ENCODE measurements around the gene ZNF280B. TPM values are rescaled to one million over a fixed set of nuclear protein-coding genes. Genes with fewer than 3 reads are reported as not detected.

The ZNF280B gene
- polyA plus RNA-seq, 1 donor from 2014 or later: 0.98 TPM

GRCh38 chr22:22460060-22460459 lies 48.5 kb downstream of the ZNF280B start:
- no peak overlapping the region for H3K4me2 ChIP-seq (ENCODE audit: low read length)
- H3K4me3 ChIP-seq (ENCODE audit: low read length): no peak overlapping the region
- no peaks in the 10 kb centered on the region for H3K9me2 ChIP-seq (ENCODE audit: insufficient read depth, low read length)

GRCh38 chr22:22458896-22459588 lies 49.5 kb downstream of the ZNF280B start:
- Histone ChIP-seq H4K20me1 (ENCODE audit: insufficient read depth) (no peaks in the 10 kb centered on the region), H3F3A (ENCODE audit: insufficient read depth, low read length, poor library complexity, severe bottlenecking) (no peaks in the 10 kb centered on the region), H3K27me3 (ENCODE audit: insufficient read depth, low read depth, low read length) (no peaks in the 10 kb centered on the region), H3K9ac (ENCODE audit: low read length) (no peak overlapping the region), H3K36me3 (ENCODE audit: insufficient read depth, low read length) (no peaks in the 10 kb centered on the region), H3K79me2 (replicated peaks; ENCODE audit: insufficient read depth, low read length) (no peaks in the 10 kb centered on the region), H3K27ac (ENCODE audit: low read length) (no peak overlapping the region), H3K9me3 (ENCODE audit: low read length) (no peaks in the 10 kb centered on the region), H3K4me2 (ENCODE audit: low read length) (no peak overlapping the region), H3K9me2 (ENCODE audit: insufficient read depth, low read length) (no peaks in the 10 kb centered on the region), H3K4me3 (ENCODE audit: low read length) (no peak overlapping the region), H2AFZ (ENCODE audit: low read depth, low read length) (no peak overlapping the region)
- TF ChIP-seq MXI1 (conservative IDR thresholded peaks at IDR 0.05; ENCODE audit: poor library complexity, severe bottlenecking) (no peak), RAD21 (conservative IDR thresholded peaks at IDR 0.05) (no peak), CTCF (IDR thresholded peaks at IDR 0.05; ENCODE audit: poor library complexity, severe bottlenecking) (no peak)

More at GRCh38 chr22:22460060-22460459, 48.5 kb downstream of the ZNF280B start:
- Histone ChIP-seq H3F3A (ENCODE audit: insufficient read depth, low read length, poor library complexity, severe bottlenecking) (no peaks in the 10 kb centered on the region), H3K9ac (ENCODE audit: low read length) (no peak overlapping the region), H3K27me3 (ENCODE audit: insufficient read depth, low read depth, low read length) (no peaks in the 10 kb centered on the region), H2AFZ (ENCODE audit: low read depth, low read length) (no peak overlapping the region), H3K9me3 (ENCODE audit: low read length) (no peaks in the 10 kb centered on the region), H3K36me3 (ENCODE audit: insufficient read depth, low read length) (no peaks in the 10 kb centered on the region), H3K79me2 (replicated peaks; ENCODE audit: insufficient read depth, low read length) (no peaks in the 10 kb centered on the region), H3K27ac (ENCODE audit: low read length) (no peak overlapping the region), H4K20me1 (ENCODE audit: insufficient read depth) (no peaks in the 10 kb centered on the region)
- no peak for TF ChIP-seq MXI1 (conservative IDR thresholded peaks at IDR 0.05; ENCODE audit: poor library complexity, severe bottlenecking)
- no peak for TF ChIP-seq TAF1 (IDR thresholded peaks at IDR 0.05; ENCODE audit: low read depth)
- TF ChIP-seq EP300 (conservative IDR thresholded peaks at IDR 0.05; ENCODE audit: poor library complexity, severe bottlenecking): no peak
- TF ChIP-seq REST (IDR thresholded peaks at IDR 0.05; ENCODE audit: borderline replicate concordance): no peak
- no peak for TF ChIP-seq POLR2AphosphoS5 (IDR thresholded peaks at IDR 0.05)
- no peak for TF ChIP-seq EZH2 (IDR thresholded peaks at IDR 0.05; ENCODE audit: borderline replicate concordance, insufficient read depth, low read length, poor library complexity, severe bottlenecking)
- no peak for TF ChIP-seq SMC3 (conservative IDR thresholded peaks at IDR 0.05; ENCODE audit: poor library complexity)

All from neural cell (in vitro differentiated cells).